ENCODE measurements around the gene BTN1A1. TPM values are rescaled to one million over a fixed set of nuclear protein-coding genes. Genes with fewer than 3 reads are reported as not detected.
A peak's percentile ranks its signal among the peaks of the same experiment; 100 is the strongest.

Gene BTN1A1
- polyA plus RNA-seq, 1 donor (not counting 4 experiments of a cell fraction or from before 2014, with no cell fraction given), result not detected

- no peaks in the 10 kb centered on the region for H4K20me1 ChIP-seq (ENCODE audit: control insufficient read depth, extremely low read depth, insufficient read depth, low read length)
- dilution Hi-C loops (cut with MboI; ENCODE audit: extremely low pct_ligation_motif_present, low sequenced_read_pairs), result loop anchor here (25.0 kb wide), 1 partner anchor 202 kb away; no protein-coding TSS in a partner anchor
- TF ChIP-seq CTCF (optimal IDR thresholded peaks at IDR 0.05 in 1 of 3, IDR thresholded peaks at IDR 0.05 in 1 of 3, conservative IDR thresholded peaks at IDR 0.05 in 1 of 3; ENCODE audit: extremely low read depth in 1 of 3, insufficient read depth in 2 of 3, low read length in 3 of 3) (no peak), EZH2 (IDR thresholded peaks at IDR 0.05; ENCODE audit: low read length) (no peak)
These were observed 39.0 kb downstream of the BTN1A1 start for GRCh38 chr6:26539071-26539615.

DNA sequence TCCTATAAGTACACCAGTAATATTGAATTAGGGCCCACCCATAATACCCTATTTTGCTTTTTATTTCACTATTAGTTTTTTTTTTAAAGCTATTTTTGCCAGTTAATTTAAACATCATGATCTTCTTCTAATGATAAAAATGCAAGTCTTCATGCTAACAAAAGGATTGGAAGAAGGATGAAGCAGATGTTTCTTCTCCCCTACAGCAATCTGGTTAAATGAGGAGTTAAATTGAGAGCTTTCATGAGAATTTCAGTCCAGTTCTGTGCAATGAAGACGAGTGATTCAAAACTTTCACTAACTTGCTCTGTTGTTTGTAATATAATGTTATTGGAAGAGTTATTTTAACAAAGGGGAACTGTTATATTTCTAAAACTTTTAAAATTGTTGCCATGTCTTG lies 41.5 kb downstream of the BTN1A1 start:
- H3K4me1 ChIP-seq (ENCODE audit: control insufficient read depth, extremely low read depth, insufficient read depth, low read length), result peaks cover 12% of the 10 kb centered on the region
- H3K4me3 ChIP-seq (ENCODE audit: control insufficient read depth in 2 of 3, extremely low read depth in 1 of 3, insufficient read depth in 2 of 3, low read depth in 1 of 3, low read length in 3 of 3), result no peak overlapping the region
- FAIRE-seq, result no peak
- DNase-seq (ENCODE audit: low read depth, low spot score), result no peak
- no peaks in the 10 kb centered on the region for H3K9me1 ChIP-seq (ENCODE audit: control insufficient read depth, extremely low read depth, insufficient read depth, low read length)
- TF ChIP-seq CTCF (optimal IDR thresholded peaks at IDR 0.05 in 1 of 3, IDR thresholded peaks at IDR 0.05 in 1 of 3, conservative IDR thresholded peaks at IDR 0.05 in 1 of 3; ENCODE audit: extremely low read depth in 1 of 3, insufficient read depth in 2 of 3, low read length in 3 of 3) (no peak), EZH2 (IDR thresholded peaks at IDR 0.05; ENCODE audit: low read length) (no peak)
- no peak overlapping the region for H3K9ac ChIP-seq (ENCODE audit: control insufficient read depth, extremely low read depth, insufficient read depth, low read length)
- H3K79me2 ChIP-seq (ENCODE audit: control insufficient read depth, insufficient read depth, low read length), result peaks cover 39% of the 10 kb centered on the region
- dilution Hi-C loops (cut with MboI; ENCODE audit: extremely low pct_ligation_motif_present, low sequenced_read_pairs), result loop anchor here (25.0 kb wide), 1 partner anchor 204 kb away; no protein-coding TSS in a partner anchor
- no peak overlapping the region for H3K4me2 ChIP-seq (ENCODE audit: control insufficient read depth, extremely low read depth, insufficient read depth, low read depth, low read length)
- no peak overlapping the region for H3K27ac ChIP-seq (ENCODE audit: control insufficient read depth, insufficient read depth, low read length)
- no peaks in the 10 kb centered on the region for H3K9me3 ChIP-seq (ENCODE audit: control insufficient read depth, low read depth, low read length)
- H4K20me1 ChIP-seq (ENCODE audit: control insufficient read depth, extremely low read depth, insufficient read depth, low read length), result no peaks in the 10 kb centered on the region
- H3K27me3 ChIP-seq (ENCODE audit: control insufficient read depth, extremely low read depth, insufficient read depth, low read length), result no peaks in the 10 kb centered on the region
- no peak overlapping the region for H2AFZ ChIP-seq (ENCODE audit: control insufficient read depth, low read length)
- peaks cover 4 to 10% of the 10 kb centered on the region in 2 experiments for H3K36me3 ChIP-seq (ENCODE audit: control insufficient read depth in 2 of 2, extremely low read depth in 1 of 2, insufficient read depth in 2 of 2, low read length in 2 of 2)

More at GRCh38 chr6:26539071-26539615, 39.0 kb downstream of the BTN1A1 start:
- Histone ChIP-seq H3K79me2 (ENCODE audit: control insufficient read depth, insufficient read depth, low read length) (peaks cover 39% of the 10 kb centered on the region), H3K4me3 (ENCODE audit: control insufficient read depth in 2 of 3, extremely low read depth in 1 of 3, insufficient read depth in 2 of 3, low read depth in 1 of 3, low read length in 3 of 3) (peak overlapping the region; percentile 73 to 98 (median 87)), H3K4me2 (ENCODE audit: control insufficient read depth, extremely low read depth, insufficient read depth, low read depth, low read length) (peak overlapping the region; percentile 64), H3K9me1 (ENCODE audit: control insufficient read depth, extremely low read depth, insufficient read depth, low read length) (no peaks in the 10 kb centered on the region), H3K9ac (ENCODE audit: control insufficient read depth, extremely low read depth, insufficient read depth, low read length) (peak overlapping the region; percentile 93), H3K27ac (ENCODE audit: control insufficient read depth, insufficient read depth, low read length) (peak overlapping the region; percentile 90), H2AFZ (ENCODE audit: control insufficient read depth, low read length) (no peak overlapping the region), H3K4me1 (ENCODE audit: control insufficient read depth, extremely low read depth, insufficient read depth, low read length) (peaks cover 18% of the 10 kb centered on the region), H3K36me3 (ENCODE audit: control insufficient read depth in 2 of 2, extremely low read depth in 1 of 2, insufficient read depth in 2 of 2, low read length in 2 of 2) (peaks cover 1 to 5% of the 10 kb centered on the region in 2 experiments), H3K27me3 (ENCODE audit: control insufficient read depth, extremely low read depth, insufficient read depth, low read length) (no peaks in the 10 kb centered on the region), H3K9me3 (ENCODE audit: control insufficient read depth, low read depth, low read length) (no peaks in the 10 kb centered on the region)
- DNase-seq (ENCODE audit: low read depth, low spot score), result no peak
- no peak for FAIRE-seq

All from keratinocyte (primary cell).